HEK293T (cell line): Measurements from ENCODE around the gene UVRAG.

Source experiments
- CTCF ChIA-PET: fragments of 350-600 bp; formaldehyde crosslinking; extraction: SDS; loops from one replicate; lab custom pipeline; 2021; ENCODE audit warnings: antibody characterized with exemption, inconsistent platforms; lab: Yijun Ruan, JAX
- POLR2A ChIA-PET: fragments of 350-600 bp; formaldehyde crosslinking; extraction: SDS; loops from one replicate; lab custom pipeline; 2020; ENCODE audit warnings: antibody characterized with exemption, inconsistent platforms; lab: Yijun Ruan, JAX
- DNase-seq: peaks from one replicate; pipeline ENCODE4 v3.0.0; 2012; ENCODE audit warnings: mixed read lengths; ENCODE audit errors: extremely low spot score
- ARNT ChIP-seq: fragments of 450-650 bp; IDR thresholded peaks from 2 replicates; pipeline ENCODE4 v1.6.1; 2017; ENCODE audit warnings: mild to moderate bottlenecking
- BHLHE40 ChIP-seq: fragments of 450-650 bp; IDR thresholded peaks from 2 replicates; pipeline ENCODE4 v1.6.1; 2016; ENCODE audit warnings: mild to moderate bottlenecking, moderate library complexity, borderline replicate concordance
- CTBP1 ChIP-seq: fragments of 450-650 bp; IDR thresholded peaks from 2 replicates; pipeline ENCODE4 v1.6.1; 2016; ENCODE audit warnings: borderline replicate concordance
- ELF4 ChIP-seq: fragments of 450-650 bp; IDR thresholded peaks from 2 replicates; pipeline ENCODE4 v1.6.1; 2017; ENCODE audit warnings: antibody characterized with exemption
- FOXA1 ChIP-seq: fragments of 450-650 bp; IDR thresholded peaks from 2 replicates; pipeline ENCODE4 v1.6.1; 2016; ENCODE audit warnings: mild to moderate bottlenecking
- FOXK2 ChIP-seq: fragments of 450-650 bp; IDR thresholded peaks from 2 replicates; pipeline ENCODE4 v1.6.1; 2016; ENCODE audit warnings: mild to moderate bottlenecking
- FOXM1 ChIP-seq: fragments of 450-650 bp; IDR thresholded peaks from 2 replicates; pipeline ENCODE4 v1.6.1; 2017; ENCODE audit warnings: mild to moderate bottlenecking, borderline replicate concordance
- HDGF ChIP-seq: fragments of 450-650 bp; IDR thresholded peaks from 2 replicates; pipeline ENCODE4 v1.6.1; 2017; ENCODE audit warnings: antibody characterized with exemption, borderline replicate concordance
- L3MBTL2 ChIP-seq: fragments of 450-650 bp; conservative IDR thresholded peaks from 2 replicates; pipeline ENCODE4 v1.6.1; 2016; ENCODE audit warnings: mild to moderate bottlenecking
- LEF1 ChIP-seq: fragments of 450-650 bp; IDR thresholded peaks from 2 replicates; pipeline ENCODE4 v1.6.1; 2017; ENCODE audit warnings: mild to moderate bottlenecking, borderline replicate concordance
- NFRKB ChIP-seq: fragments of 450-650 bp; IDR thresholded peaks from 2 replicates; pipeline ENCODE4 v1.6.1; 2016; ENCODE audit warnings: mild to moderate bottlenecking, moderate library complexity
- PKNOX1 ChIP-seq: fragments of 450-650 bp; IDR thresholded peaks from 2 replicates; pipeline ENCODE4 v1.6.1; 2016
- SP1 ChIP-seq: fragments of 450-650 bp; IDR thresholded peaks from 2 replicates; pipeline ENCODE4 v1.6.1; 2017
- SUZ12 ChIP-seq: fragments of 450-650 bp; IDR thresholded peaks from 2 replicates; pipeline ENCODE4 v1.6.1; 2016; ENCODE audit warnings: mild to moderate bottlenecking
- TARDBP ChIP-seq: fragments of 450-650 bp; IDR thresholded peaks from 2 replicates; pipeline ENCODE4 v1.6.1; 2016
- ZNF384 ChIP-seq: fragments of 450-650 bp; IDR thresholded peaks from 2 replicates; pipeline ENCODE4 v1.6.1; 2016

The UVRAG gene

GRCh38 chr11:76023236-76024068, 208.4 kb downstream of the UVRAG start:
- TF ChIP-seq LEF1 (no peak), FOXK2 (no peak), ELF4 (no peak), PKNOX1 (no peak), ZNF384 (no peak), SUZ12 (no peak), FOXM1 (no peak), L3MBTL2 (no peak), BHLHE40 (no peak), ARNT (no peak), NFRKB (no peak), CTBP1 (no peak), FOXA1 (no peak), SP1 (no peak), TARDBP (no peak), HDGF (no peak)
- ChIA-PET POLR2A (no interaction called here), CTCF (no interaction called here)
- DNase-seq, result no peak

- CTCF ChIA-PET, result no interaction called here
- TF ChIP-seq ELF4 (no peak), LEF1 (no peak), HDGF (no peak), FOXA1 (no peak), SP1 (no peak), L3MBTL2 (no peak), CTBP1 (no peak), PKNOX1 (no peak), FOXM1 (no peak), ARNT (no peak), FOXK2 (no peak), BHLHE40 (no peak), ZNF384 (no peak), NFRKB (no peak), SUZ12 (no peak), TARDBP (no peak)
- POLR2A ChIA-PET, result no interaction called here
- DNase-seq, result no peak
Observed at GRCh38 chr11:76025068-76025467, 210.1 kb downstream of the UVRAG start.

- TF ChIP-seq PKNOX1, result no peak
- no peak for TF ChIP-seq ELF4
- no peak for TF ChIP-seq NFRKB
- no peak for TF ChIP-seq ARNT
- TF ChIP-seq FOXM1, result no peak
- no peak for TF ChIP-seq CTBP1
- TF ChIP-seq BHLHE40, result no peak
- TF ChIP-seq L3MBTL2, result no peak
- TF ChIP-seq TARDBP, result no peak
- no peak for TF ChIP-seq LEF1
- TF ChIP-seq FOXA1, result no peak
- no peak for TF ChIP-seq HDGF
- TF ChIP-seq FOXK2, result no peak
- no peak for DNase-seq
- ChIA-PET POLR2A (no interaction called here), CTCF (no interaction called here)
Observed at GRCh38 chr11:76025817-76026216, 210.8 kb downstream of the UVRAG start.

GRCh38 chr11:76026281-76026680, 211.3 kb downstream of the UVRAG start:
- ChIA-PET CTCF (no interaction called here), POLR2A (no interaction called here)
- no peak for DNase-seq
- TF ChIP-seq FOXM1 (no peak), FOXA1 (no peak), L3MBTL2 (no peak), ARNT (no peak)

GRCh38 chr11:76026862-76027261, 211.9 kb downstream of the UVRAG start:
- POLR2A ChIA-PET, result no interaction called here
- CTCF ChIA-PET, result no interaction called here

GRCh38 chr11:76030286-76030685, 215.3 kb downstream of the UVRAG start:
- no peak for TF ChIP-seq LEF1
- no peak for TF ChIP-seq BHLHE40
- POLR2A ChIA-PET, result no interaction called here
- CTCF ChIA-PET, result no interaction called here
- no peak for DNase-seq

More at GRCh38 chr11:76026862-76027261, 211.9 kb downstream of the UVRAG start:
- no peak for DNase-seq
- no peak for TF ChIP-seq ELF4
- no peak for TF ChIP-seq TARDBP
- TF ChIP-seq ZNF384, result no peak
- no peak for TF ChIP-seq BHLHE40
